ENCODE measurements around the gene ASB18. TPM values are rescaled to one million over a fixed set of nuclear protein-coding genes. Genes with fewer than 3 reads are reported as not detected.

ASB18 gene
- total and polyA plus RNA-seq, 7 experiments from 2014 or later, result not detected

DNA sequence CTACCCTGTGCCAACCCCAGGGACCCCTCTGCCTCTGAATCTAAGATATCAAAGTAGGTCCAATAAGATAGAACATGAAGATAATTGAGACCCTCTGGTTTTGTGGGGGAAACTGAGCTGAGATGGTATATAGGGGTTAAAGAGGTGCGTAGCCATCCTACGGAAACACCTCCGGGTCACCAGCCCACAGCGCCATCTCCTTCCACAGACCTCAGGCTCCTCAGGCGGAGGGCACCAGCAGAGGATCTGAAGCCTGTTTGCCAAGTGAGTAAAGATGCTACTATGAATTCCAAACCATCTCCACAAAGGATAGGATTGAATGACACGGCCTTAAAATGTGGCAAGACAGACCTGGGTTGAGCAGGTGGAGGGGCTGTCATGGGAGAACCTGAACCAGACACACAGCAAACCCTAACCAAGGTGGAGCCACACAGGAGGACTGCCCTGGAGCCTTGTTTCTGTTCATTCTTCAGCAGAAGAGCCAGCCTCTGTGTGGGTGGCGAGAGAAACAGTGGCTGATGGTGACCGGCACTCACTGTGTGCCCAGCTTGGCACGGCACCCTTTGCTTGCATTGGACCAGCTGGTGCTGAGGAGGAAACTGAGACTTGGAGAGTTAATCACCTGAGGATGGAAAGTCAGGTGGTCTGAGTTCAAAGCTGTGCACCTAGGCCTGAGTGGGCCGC, 106.2 kb downstream of the ASB18 start:
- H3K4me3 ChIP-seq (ENCODE audit: low read length), result no peak overlapping the region
- H3K27ac ChIP-seq (ENCODE audit: low read depth, low read length), result no peak overlapping the region
- ATAC-seq (no peak), DNase-seq (no peak)
- H3K36me3 Mint-ChIP-seq, result peaks cover 0 to 4% (median 0%) of the 10 kb centered on the region in 5 donors
- no peaks in the 10 kb centered on the region for H3K4me1 ChIP-seq (ENCODE audit: control insufficient read depth in 2 of 2, insufficient read depth in 2 of 2, low read length in 2 of 2)
- H3K4me3 Mint-ChIP-seq, result no peak overlapping the region
- H3K9me3 ChIP-seq (ENCODE audit: control insufficient read depth in 2 of 3, low read length in 3 of 3), result no peaks in the 10 kb centered on the region
- H3K27me3 ChIP-seq (ENCODE audit: control insufficient read depth in 2 of 2, insufficient read depth in 2 of 2, low read length in 2 of 2), result no peaks in the 10 kb centered on the region
- POLR2A ChIA-PET, result no interaction called here
- H3K27me3 Mint-ChIP-seq, result peaks cover 46 to 63% (median 53%) of the 10 kb centered on the region in 5 donors
- peaks cover 0 to 20% (median 7%) of the 10 kb centered on the region in 11 donors for H3K9me3 Mint-ChIP-seq
- H3K27ac Mint-ChIP-seq, result no peak overlapping the region
- H3K36me3 ChIP-seq (ENCODE audit: control insufficient read depth in 2 of 3, insufficient read depth in 3 of 3, low read length in 3 of 3), result no peaks in the 10 kb centered on the region
- CTCF ChIA-PET, result no interaction called here
- H3K4me1 Mint-ChIP-seq, result peaks cover 0 to 9% (median 0%) of the 10 kb centered on the region in 7 donors
- intact Hi-C loops (cut with micrococcal nuclease), result no loop called here

DNA sequence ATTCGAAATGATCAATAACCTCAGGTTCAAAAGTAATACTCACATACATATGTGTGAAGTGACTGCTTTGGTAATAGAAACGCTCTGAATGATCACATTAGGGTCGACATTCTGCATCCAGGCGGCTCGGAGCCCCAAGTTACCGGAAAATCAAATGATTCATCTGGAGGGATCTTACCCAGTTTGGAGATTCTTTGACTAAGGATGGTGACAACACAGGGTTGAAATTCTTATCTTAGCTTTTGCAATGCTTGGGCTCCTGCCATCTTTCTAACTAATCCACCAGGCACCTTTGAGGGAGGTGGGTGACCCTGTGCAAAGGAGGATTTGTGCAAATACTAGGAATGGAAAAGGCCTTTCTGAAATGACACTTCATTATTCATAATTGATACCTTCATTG, 106.8 kb downstream of the ASB18 start:
- no peak overlapping the region for H3K4me3 ChIP-seq (ENCODE audit: low read length)
- intact Hi-C loops (cut with micrococcal nuclease), result no loop called here
- no peaks in the 10 kb centered on the region for H3K27me3 ChIP-seq (ENCODE audit: control insufficient read depth in 2 of 2, insufficient read depth in 2 of 2, low read length in 2 of 2)
- H3K27ac Mint-ChIP-seq, result no peak overlapping the region
- H3K4me3 Mint-ChIP-seq, result no peak overlapping the region
- H3K9me3 ChIP-seq (ENCODE audit: control insufficient read depth in 2 of 3, low read length in 3 of 3), result no peaks in the 10 kb centered on the region
- peaks cover 43 to 65% (median 48%) of the 10 kb centered on the region in 5 donors for H3K27me3 Mint-ChIP-seq
- DNase-seq, result no peak
- ATAC-seq, result no peak
- CTCF ChIA-PET, result no interaction called here
- H3K9me3 Mint-ChIP-seq, result peaks cover 0 to 26% (median 11%) of the 10 kb centered on the region in 11 donors
- no peak overlapping the region for H3K27ac ChIP-seq (ENCODE audit: low read depth, low read length)
- no peaks in the 10 kb centered on the region for H3K4me1 ChIP-seq (ENCODE audit: control insufficient read depth in 2 of 2, insufficient read depth in 2 of 2, low read length in 2 of 2)
- POLR2A ChIA-PET, result no interaction called here
- no peaks in the 10 kb centered on the region for H3K36me3 ChIP-seq (ENCODE audit: control insufficient read depth in 2 of 3, insufficient read depth in 3 of 3, low read length in 3 of 3)
- peaks cover 0 to 4% (median 0%) of the 10 kb centered on the region in 7 donors for H3K4me1 Mint-ChIP-seq
- H3K36me3 Mint-ChIP-seq, result peaks cover 0 to 4% (median 0%) of the 10 kb centered on the region in 5 donors

- Histone ChIP-seq H3K4me1 (ENCODE audit: control insufficient read depth in 2 of 2, insufficient read depth in 2 of 2, low read length in 2 of 2) (no peaks in the 10 kb centered on the region), H3K4me3 (ENCODE audit: low read length) (no peak overlapping the region), H3K27ac (ENCODE audit: low read depth, low read length) (no peak overlapping the region), H3K36me3 (ENCODE audit: control insufficient read depth in 2 of 3, insufficient read depth in 3 of 3, low read length in 3 of 3) (no peaks in the 10 kb centered on the region), H3K27me3 (ENCODE audit: control insufficient read depth in 2 of 2, insufficient read depth in 2 of 2, low read length in 2 of 2) (no peaks in the 10 kb centered on the region), H3K9me3 (ENCODE audit: control insufficient read depth in 2 of 3, low read length in 3 of 3) (no peaks in the 10 kb centered on the region)
- CTCF ChIA-PET, result no interaction called here
- ATAC-seq (no peak), DNase-seq (no peak)
- peaks cover 0 to 30% (median 14%) of the 10 kb centered on the region in 11 donors for H3K9me3 Mint-ChIP-seq
- H3K4me1 Mint-ChIP-seq, result peaks cover 0 to 4% (median 0%) of the 10 kb centered on the region in 7 donors
- peaks cover 37 to 61% (median 45%) of the 10 kb centered on the region in 5 donors for H3K27me3 Mint-ChIP-seq
- intact Hi-C loops (cut with micrococcal nuclease), result no loop called here
- POLR2A ChIA-PET, result no interaction called here
- no peak overlapping the region for H3K4me3 Mint-ChIP-seq
- no peak overlapping the region for H3K27ac Mint-ChIP-seq
- H3K36me3 Mint-ChIP-seq, result peaks cover 0 to 4% (median 0%) of the 10 kb centered on the region in 5 donors
Measured at GRCh38 chr2:236156860-236157194, 107.4 kb downstream of the ASB18 start.

GRCh38 chr2:236156095-236156859, 107.9 kb downstream of the ASB18 start:
- POLR2A ChIA-PET, result no interaction called here

DNA sequence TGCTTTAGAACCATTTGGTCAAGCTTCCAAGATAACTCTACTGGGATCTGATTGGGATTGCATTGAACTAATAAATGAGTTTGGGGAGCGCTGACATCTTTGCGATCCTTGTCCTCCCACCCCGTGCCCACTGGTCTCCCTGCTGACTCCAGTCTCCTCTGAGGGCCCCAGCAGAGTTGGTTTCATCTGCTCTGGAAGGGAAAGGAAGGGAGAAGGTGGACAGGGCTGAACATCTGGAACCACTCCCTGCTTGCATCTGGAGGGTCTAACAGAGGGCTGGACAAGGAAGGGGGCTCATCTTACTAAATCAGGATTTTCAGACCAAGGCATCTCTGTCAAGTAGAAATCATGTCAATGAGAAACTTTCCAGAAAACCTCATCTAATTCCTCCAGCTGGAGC, 108.8 kb downstream of the ASB18 start:
- DNase-seq (no peak), ATAC-seq (no peak)
- H3K27ac ChIP-seq (ENCODE audit: low read depth, low read length), result no peak overlapping the region
- intact Hi-C loops (cut with micrococcal nuclease), result no loop called here
- H3K36me3 ChIP-seq (ENCODE audit: control insufficient read depth in 2 of 3, insufficient read depth in 3 of 3, low read length in 3 of 3), result no peaks in the 10 kb centered on the region
- H3K4me1 ChIP-seq (ENCODE audit: control insufficient read depth in 2 of 2, insufficient read depth in 2 of 2, low read length in 2 of 2), result no peaks in the 10 kb centered on the region
- Mint-ChIP-seq H3K27ac (no peak overlapping the region), H3K4me3 (no peak overlapping the region), H3K9me3 (peaks cover 0 to 44% (median 14%) of the 10 kb centered on the region in 11 donors), H3K36me3 (peaks cover 0 to 4% (median 0%) of the 10 kb centered on the region in 5 donors), H3K27me3 (peaks cover 24 to 48% (median 38%) of the 10 kb centered on the region in 5 donors), H3K4me1 (peaks cover 0 to 4% (median 0%) of the 10 kb centered on the region in 7 donors)
- no peak overlapping the region for H3K4me3 ChIP-seq (ENCODE audit: low read length)
- H3K9me3 ChIP-seq (ENCODE audit: control insufficient read depth in 2 of 3, low read length in 3 of 3), result no peaks in the 10 kb centered on the region
- ChIA-PET CTCF (no interaction called here), POLR2A (no interaction called here)
- no peaks in the 10 kb centered on the region for H3K27me3 ChIP-seq (ENCODE audit: control insufficient read depth in 2 of 2, insufficient read depth in 2 of 2, low read length in 2 of 2)

More at GRCh38 chr2:236156095-236156859, 107.9 kb downstream of the ASB18 start:
- Mint-ChIP-seq H3K27me3 (peaks cover 32 to 55% (median 40%) of the 10 kb centered on the region in 5 donors), H3K36me3 (peaks cover 0 to 4% (median 0%) of the 10 kb centered on the region in 5 donors), H3K27ac (no peak overlapping the region), H3K4me3 (no peak overlapping the region), H3K9me3 (peaks cover 0 to 35% (median 14%) of the 10 kb centered on the region in 11 donors), H3K4me1 (peaks cover 0 to 4% (median 0%) of the 10 kb centered on the region in 7 donors)
- intact Hi-C loops (cut with micrococcal nuclease), result no loop called here
- Histone ChIP-seq H3K27ac (ENCODE audit: low read depth, low read length) (no peak overlapping the region), H3K36me3 (ENCODE audit: control insufficient read depth in 2 of 3, insufficient read depth in 3 of 3, low read length in 3 of 3) (no peaks in the 10 kb centered on the region), H3K9me3 (ENCODE audit: control insufficient read depth in 2 of 3, low read length in 3 of 3) (no peaks in the 10 kb centered on the region), H3K4me1 (ENCODE audit: control insufficient read depth in 2 of 2, insufficient read depth in 2 of 2, low read length in 2 of 2) (no peaks in the 10 kb centered on the region), H3K4me3 (ENCODE audit: low read length) (no peak overlapping the region), H3K27me3 (ENCODE audit: control insufficient read depth in 2 of 2, insufficient read depth in 2 of 2, low read length in 2 of 2) (no peaks in the 10 kb centered on the region)
- DNase-seq (no peak), ATAC-seq (no peak)
- CTCF ChIA-PET, result no interaction called here

DNA sequence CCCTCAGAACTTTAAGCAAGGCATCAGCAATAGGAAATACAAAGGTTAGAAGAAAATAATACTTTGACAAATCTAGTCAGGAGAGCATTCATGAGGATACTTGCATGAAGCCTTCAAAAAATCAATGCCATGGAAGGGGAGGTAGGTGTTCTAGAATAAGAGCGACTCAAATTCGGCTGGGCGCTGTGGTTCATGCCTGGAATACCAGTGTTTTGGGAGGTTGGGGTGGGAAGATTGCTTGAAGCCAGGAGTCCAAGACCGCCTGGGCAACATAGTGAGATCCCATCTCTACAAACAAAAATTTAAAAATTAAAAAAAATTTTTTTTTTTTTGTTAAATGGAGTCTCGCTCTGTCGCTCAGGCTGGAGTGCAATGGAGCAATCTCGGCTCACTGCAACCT, 117.8 kb downstream of the ASB18 start:
- H3K4me1 ChIP-seq (ENCODE audit: control insufficient read depth in 2 of 2, insufficient read depth in 2 of 2, low read length in 2 of 2), result no peaks in the 10 kb centered on the region
- H3K9me3 Mint-ChIP-seq, result peaks cover 0 to 17% (median 9%) of the 10 kb centered on the region in 11 donors
- ChIA-PET CTCF (no interaction called here), POLR2A (no interaction called here)
- no peaks in the 10 kb centered on the region for H3K9me3 ChIP-seq (ENCODE audit: control insufficient read depth in 2 of 3, low read length in 3 of 3)
- H3K4me1 Mint-ChIP-seq, result no peaks in the 10 kb centered on the region
- H3K27ac ChIP-seq (ENCODE audit: low read depth, low read length), result no peak overlapping the region
- H3K27ac Mint-ChIP-seq, result no peak overlapping the region
- H3K27me3 Mint-ChIP-seq, result peaks cover 0 to 38% (median 32%) of the 10 kb centered on the region in 5 donors
- no peak overlapping the region for H3K4me3 Mint-ChIP-seq
- H3K36me3 ChIP-seq (ENCODE audit: control insufficient read depth in 2 of 3, insufficient read depth in 3 of 3, low read length in 3 of 3), result no peaks in the 10 kb centered on the region
- DNase-seq (no peak), ATAC-seq (no peak)
- peaks cover 0 to 6% (median 0%) of the 10 kb centered on the region in 5 donors for H3K36me3 Mint-ChIP-seq
- H3K4me3 ChIP-seq (ENCODE audit: low read length), result no peak overlapping the region
- H3K27me3 ChIP-seq (ENCODE audit: control insufficient read depth in 2 of 2, insufficient read depth in 2 of 2, low read length in 2 of 2), result no peaks in the 10 kb centered on the region
- intact Hi-C loops (cut with micrococcal nuclease), result no loop called here

All from naive thymus-derived CD4-positive, alpha-beta T cell (primary cell).